Gastrocnemius medialis (tissue), 4 donors: ENCODE measurements around the gene OBP2A.

Experiments
- POLR2A ChIP-seq, 2 donors: fragments of 450-650 bp; IDR thresholded peaks; one replicate each; pipeline ENCODE4 v1.6.1; 2017; ENCODE audit warnings: antibody characterized with exemption in 2 of 2, mild to moderate bottlenecking in 2 of 2, moderate library complexity in 2 of 2
- TF ChIP-seq, protein P1 (sequence below), 5 experiments: fragments of 450-650 bp in 3 of 5; fragments of 200-600 bp in 2 of 5; sonication (generic) in 2 of 5; IDR thresholded peaks in 4 of 5; conservative IDR thresholded peaks in 1 of 5; 1 replicate in 4 of 5; 2 replicates in 1 of 5; pipeline ENCODE4 v1.5.1; 2016 to 2019; ENCODE audit warnings: antibody characterized with exemption in 5 of 5, mild to moderate bottlenecking in 3 of 5, moderate library complexity in 3 of 5

DNA sequence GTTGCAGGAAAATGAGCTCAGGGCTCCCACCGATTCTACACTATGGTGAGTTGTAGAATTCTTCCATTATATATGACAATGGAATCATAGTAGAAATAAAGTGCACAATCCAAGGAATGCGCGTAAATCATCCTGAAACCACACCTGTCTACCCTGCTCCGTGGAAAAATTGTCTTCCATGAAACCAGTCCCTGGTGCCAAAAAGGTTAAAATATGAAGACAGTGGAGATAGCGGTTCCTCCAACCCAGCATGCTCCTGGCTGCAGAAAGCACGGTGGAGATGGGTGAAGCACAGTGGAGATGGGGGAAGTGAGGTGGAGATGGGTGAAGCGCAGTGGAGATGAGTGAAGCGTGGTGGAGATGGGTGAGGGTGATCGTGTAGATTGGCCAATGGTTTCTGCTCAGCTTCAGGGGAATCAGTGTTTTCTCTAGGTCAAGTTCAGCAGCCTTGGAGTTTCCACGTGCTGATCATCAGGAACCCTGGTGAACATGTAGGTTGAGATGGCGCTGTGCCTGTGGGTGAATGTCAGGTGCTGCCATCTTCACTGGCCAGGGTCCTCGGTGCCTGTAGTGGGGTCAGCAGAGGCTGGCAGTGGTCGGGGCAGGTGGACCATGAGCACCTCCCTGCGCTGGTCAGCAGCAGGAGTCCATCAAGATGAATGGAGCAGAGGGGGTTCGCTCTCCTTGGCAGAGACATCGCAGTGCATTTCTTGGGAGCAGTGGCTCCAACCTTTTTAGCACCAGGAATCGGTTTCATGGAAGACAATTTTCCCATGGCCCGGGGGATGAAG is 35.9 kb downstream of the OBP2A start:
- TF ChIP-seq, protein P1, sequence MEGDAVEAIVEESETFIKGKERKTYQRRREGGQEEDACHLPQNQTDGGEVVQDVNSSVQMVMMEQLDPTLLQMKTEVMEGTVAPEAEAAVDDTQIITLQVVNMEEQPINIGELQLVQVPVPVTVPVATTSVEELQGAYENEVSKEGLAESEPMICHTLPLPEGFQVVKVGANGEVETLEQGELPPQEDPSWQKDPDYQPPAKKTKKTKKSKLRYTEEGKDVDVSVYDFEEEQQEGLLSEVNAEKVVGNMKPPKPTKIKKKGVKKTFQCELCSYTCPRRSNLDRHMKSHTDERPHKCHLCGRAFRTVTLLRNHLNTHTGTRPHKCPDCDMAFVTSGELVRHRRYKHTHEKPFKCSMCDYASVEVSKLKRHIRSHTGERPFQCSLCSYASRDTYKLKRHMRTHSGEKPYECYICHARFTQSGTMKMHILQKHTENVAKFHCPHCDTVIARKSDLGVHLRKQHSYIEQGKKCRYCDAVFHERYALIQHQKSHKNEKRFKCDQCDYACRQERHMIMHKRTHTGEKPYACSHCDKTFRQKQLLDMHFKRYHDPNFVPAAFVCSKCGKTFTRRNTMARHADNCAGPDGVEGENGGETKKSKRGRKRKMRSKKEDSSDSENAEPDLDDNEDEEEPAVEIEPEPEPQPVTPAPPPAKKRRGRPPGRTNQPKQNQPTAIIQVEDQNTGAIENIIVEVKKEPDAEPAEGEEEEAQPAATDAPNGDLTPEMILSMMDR (IDR thresholded peaks at IDR 0.05 in 4 of 5, conservative IDR thresholded peaks at IDR 0.05 in 1 of 5) = no peak
- TF ChIP-seq POLR2A (IDR thresholded peaks at IDR 0.05) = no peak
